ENCODE data around the gene VSIG8.
"Not testable (repeated sequence)": the region's sequence is repeated elsewhere in the genome, so short reads cannot be mapped to it uniquely, and the experiment has no call there.

VSIG8 gene, protein sequence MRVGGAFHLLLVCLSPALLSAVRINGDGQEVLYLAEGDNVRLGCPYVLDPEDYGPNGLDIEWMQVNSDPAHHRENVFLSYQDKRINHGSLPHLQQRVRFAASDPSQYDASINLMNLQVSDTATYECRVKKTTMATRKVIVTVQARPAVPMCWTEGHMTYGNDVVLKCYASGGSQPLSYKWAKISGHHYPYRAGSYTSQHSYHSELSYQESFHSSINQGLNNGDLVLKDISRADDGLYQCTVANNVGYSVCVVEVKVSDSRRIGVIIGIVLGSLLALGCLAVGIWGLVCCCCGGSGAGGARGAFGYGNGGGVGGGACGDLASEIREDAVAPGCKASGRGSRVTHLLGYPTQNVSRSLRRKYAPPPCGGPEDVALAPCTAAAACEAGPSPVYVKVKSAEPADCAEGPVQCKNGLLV

DNA sequence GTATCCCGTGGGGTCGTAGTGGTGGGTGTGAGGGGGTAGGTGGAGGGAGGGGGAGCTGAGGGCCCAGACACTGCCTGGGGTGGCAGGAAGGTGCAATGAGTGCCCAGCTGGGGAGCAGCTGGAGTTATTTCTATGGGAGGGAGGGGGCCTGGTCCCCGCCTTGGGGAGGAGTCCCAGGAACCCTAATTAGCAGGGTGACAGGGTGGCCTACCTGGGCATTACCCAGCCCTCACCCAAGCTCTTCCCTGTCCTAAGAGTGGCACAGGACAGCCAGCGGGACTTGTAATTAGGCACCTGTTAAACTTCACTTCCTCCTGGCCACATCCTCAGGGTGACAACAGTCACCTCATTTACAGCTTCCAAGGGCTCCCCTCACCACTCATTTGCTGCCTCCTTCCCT is at the start of gene VSIG8:
VSIG8 (minus strand) TSS at position 101 of the 400 bp plus-strand sequence. CDS start 136 bp downstream, outside the sequence.
- no peak for DNase-seq

DNA sequence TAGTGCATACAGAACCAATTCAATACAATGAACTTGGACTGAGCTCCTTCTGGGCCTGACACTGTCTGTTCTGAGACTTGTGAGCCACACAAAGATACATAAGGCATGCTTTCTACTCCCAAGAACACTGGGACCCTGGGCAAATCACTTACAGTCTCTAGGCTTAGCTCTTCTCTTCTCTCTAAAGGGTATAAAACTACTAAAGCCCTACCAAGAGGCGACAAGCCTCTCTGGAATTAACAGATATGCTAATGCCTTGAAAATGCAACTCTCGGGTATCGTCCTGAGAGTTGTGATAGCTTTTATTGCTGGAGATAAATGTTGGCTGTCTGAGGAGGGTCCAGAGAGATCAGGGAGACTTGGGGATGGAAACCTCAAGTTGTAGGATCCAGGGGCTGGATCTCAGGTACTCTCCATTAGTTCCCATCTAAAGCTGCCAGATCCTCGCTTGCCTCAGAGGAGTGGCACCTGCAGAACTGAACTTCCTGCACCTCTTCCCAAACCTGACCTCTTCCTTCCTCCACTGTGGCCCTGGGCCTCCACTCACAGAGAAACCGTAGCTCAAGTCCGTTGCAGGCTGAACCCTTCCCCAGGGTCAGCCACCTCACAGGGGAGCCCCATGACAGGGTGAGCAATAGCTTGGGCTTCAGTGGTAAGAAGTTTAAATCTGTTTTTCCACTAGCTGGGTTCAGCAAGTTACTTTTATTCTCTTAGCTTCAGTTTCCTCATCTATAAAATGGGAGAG is 49.0 kb upstream of the VSIG8 start:
- no peak for DNase-seq

DNA sequence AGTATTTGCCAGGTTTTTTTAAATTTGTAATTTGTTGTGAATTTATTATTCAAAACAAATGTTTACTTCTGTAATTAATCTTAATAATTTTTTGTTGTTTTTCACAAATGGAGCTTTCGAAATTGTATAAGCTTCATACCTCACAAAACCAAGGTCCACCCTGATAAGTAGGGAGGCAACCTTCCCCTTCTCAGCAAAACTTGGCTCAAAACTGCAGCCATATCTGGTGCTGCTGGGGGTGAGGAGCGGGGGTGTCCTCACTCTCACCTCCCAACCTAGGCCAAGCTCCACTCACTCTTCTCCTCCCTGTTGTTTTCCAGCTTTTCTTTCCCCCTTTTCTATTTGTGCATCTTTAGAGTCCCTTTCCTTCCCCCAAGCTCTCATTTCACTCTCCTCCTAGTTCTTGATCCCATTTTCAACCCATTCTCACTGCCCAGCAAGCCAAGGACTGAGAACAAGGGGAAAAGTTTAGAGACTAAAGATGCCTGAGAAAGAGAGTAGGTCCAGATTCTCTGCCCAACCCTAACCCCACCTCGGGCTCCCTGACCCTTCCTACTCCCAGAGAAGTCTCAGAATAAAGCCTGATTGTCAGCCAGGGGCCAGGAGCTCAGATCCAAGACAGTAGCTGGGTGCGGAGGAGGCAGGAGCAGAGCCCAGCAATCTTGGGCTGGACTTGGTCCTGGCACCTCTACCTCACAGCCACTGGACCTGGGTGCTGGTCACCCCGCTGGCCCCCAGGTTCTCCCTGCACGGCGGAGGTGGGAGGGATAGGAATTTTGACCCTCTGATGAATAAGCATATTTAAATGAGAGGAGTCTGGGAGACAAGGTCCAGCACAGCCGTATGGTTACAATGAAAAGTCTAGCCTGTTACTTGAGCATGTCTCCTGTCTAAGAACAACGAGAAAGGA is 45.8 kb upstream of the VSIG8 start:
- no peak for DNase-seq

DNA sequence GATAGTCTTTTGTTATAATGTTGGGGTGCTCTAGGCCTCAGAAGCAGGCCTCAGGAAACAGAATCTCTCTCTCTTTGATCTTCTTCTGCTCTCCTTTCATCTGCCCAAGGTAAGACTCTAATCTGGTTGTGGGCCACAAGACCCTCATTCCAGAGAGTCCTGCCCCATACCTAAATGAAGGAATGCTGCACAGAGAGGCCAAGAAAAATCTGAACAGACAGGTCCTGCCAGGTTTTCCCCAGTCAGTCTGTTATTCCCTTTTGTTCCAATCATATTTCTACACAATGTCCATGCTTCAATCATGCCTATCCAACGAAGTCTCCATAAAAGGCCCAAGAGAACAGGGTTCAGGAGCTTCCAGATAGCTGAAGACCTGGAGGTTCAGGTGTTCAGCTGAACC is 44.5 kb upstream of the VSIG8 start:
- no peak for DNase-seq

DNA sequence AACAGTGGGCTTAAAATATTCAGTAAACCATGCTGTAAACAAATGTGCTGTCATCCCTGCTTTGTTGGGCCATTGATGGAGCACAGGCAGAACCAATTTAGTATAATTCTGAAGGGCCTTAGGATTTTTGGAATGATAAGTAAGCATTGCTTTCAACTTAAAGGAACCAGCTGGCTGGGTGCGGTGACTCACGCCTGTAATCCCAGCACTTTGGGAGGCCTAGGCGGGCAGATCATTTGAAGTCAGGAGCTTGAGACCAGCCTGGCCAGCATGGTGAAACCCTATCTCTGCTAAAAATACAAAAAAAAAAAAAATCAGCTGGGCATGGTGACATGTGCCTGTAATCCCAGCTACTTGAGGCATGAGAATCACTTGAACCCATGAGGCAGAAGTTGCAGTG is 41.6 kb upstream of the VSIG8 start:
- DNase-seq = not testable (repeated sequence)

DNA sequence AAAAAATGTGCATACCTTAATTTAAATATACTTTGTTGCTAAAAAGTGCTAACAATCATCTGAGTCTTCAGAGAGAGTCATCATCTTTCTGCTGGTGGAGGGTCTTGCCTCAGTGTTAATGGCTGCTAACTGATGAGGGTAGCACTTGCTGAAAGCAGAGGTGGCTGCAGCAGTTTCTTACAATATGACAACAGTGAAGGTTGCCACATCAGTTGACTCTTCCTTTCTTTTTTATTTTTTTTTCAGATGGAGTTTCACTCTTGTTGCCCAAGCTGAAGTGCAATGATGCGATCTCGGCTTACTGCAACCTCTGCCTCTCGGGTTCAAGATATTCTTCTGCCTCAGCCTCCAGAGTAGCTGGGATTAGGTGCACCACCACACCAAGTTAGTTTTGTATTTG is 40.1 kb upstream of the VSIG8 start:
- DNase-seq = no peak

DNA sequence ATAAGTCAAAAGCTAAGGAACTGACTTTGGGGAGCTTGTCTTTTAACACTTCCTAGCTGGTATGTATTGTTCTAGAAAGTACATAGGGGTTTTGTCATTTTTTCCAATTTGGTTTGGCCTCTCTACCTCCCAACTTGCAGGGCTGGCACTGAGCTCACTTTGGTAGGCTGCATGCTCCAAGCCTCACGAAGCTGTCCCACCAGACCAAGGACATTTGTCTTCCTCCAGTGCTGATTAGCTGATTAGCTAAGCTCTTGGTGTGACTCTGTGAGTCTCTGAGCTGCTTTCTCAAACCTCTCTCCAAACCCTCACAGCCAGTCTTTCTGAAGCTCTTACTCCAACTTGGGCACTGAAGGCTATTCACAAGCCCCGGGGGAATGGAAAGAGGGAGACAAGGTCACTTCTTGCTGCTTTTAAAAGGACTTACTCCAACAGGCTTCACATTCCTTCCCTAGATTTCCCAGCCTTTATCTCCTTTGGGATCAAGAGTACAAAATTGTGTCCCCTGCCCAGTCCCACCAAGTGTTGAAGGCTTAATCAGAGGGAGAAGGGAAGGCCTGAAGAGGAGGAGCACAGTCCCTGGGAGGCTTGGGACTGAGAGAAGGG is 38.4 kb upstream of the VSIG8 start:
- DNase-seq = peak; percentile 50

DNA sequence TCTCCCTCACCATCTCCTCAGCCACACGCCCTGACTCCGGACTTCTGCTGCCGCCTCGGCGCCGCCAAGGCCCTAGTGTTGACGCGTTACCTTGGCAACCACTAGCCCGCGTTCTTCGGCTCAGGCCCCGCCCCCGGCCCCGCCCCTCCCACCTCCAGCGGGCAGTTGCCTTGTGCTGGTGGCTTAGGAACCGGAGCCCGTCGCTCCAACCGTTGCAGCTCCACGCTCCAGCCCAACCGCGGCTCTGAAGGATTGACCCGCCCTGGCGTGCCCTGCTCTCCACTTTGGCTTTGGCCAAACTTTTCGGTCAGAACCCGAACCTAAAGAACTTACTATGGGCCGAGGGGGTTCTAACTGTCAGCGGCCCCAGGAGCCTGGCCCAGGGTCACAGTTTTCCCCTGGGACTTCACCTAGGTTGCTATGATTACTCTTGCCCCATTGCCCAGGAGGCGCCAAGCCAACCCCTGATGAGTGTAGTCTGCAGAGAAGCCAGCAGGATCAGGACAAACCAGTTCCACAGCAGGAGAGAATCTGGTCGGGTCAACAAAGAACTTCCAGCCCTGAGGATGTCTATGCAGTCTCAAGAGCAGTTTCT is 37.7 kb upstream of the VSIG8 start, which contains the start of gene CFAP45:
CFAP45 (minus strand) TSS at position 80 of the 595 bp plus-strand sequence; CDS start at position 13, 67 bp downstream.
- DNase-seq = peak; percentile 96

DNA sequence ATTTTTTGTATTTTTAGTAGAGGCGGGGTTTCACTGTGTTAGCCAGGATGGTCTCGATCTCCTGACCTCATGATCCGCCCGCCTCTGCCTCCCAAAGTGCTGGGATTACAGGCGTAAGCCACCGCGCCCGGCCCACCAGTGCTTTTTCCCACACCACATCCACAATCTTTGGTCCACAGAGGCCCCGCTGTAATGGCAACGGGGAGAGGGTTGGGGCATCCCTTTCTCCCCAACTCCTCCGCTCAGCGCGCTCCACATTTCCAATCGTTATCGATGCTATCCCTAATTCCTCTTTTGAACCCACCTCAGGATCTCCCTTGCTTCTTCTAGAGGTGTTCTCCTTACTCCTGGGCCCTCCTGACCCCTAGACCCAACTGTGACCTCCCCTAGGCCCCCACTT is 37.2 kb upstream of the VSIG8 start:
- not testable (repeated sequence) for DNase-seq

DNA sequence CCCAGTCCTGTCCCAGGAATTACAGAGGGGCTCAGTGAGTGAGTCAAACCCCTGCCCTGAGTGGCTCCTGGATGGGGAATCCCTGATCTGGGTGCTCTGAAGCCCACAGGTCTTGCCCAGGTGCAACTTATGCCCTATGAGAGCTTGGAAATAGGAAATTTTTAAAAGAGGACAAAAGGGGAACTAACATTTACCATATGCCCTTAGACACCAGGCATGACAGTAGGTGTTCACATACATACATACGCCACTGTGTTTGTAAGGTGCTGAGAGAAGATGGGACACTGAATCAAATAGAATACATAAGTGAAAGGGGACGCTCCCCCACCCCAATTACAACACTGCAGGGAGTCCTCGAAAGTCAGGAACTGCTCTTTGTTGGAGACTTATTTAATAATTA is 36.1 kb upstream of the VSIG8 start:
- DNase-seq = no peak

DNA sequence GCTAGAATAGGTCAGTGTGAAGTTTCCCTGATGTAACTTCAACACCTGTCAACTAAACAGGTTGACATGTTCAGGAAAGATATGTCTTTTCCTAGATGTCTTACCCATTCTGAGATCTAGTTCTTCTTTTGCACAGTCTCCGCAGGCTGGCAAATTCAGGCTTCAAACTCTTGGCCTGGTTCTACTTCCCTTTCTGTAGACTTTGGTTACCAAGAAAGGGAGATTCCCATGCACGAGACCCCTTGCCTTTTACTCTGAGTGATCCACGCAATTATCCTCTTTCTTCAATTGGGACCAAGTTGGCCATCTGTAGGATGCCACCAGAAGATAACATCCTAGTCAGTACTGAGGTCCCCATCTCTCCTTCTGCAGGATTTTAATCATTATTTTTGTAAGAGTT is 35.5 kb upstream of the VSIG8 start:
- no peak for DNase-seq

DNA sequence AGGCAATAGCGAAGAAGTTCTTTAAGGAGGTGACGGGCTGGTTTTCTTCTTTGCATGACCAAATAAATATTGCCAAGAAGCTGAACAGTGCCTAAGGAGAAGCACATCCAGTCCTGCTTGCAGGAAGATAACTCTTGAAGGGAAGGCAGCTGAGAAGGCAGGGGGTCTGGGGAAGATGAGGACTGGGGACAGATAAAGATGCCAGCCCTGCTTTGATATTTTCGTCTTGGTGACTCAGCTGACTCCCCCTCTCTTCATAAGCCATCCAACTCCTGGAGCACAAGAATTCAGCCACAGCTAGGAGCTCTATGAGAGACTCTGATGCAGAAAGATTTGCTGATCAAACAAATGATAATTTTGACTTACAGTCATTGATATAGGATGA is 34.1 kb upstream of the VSIG8 start:
- DNase-seq = no peak

DNA sequence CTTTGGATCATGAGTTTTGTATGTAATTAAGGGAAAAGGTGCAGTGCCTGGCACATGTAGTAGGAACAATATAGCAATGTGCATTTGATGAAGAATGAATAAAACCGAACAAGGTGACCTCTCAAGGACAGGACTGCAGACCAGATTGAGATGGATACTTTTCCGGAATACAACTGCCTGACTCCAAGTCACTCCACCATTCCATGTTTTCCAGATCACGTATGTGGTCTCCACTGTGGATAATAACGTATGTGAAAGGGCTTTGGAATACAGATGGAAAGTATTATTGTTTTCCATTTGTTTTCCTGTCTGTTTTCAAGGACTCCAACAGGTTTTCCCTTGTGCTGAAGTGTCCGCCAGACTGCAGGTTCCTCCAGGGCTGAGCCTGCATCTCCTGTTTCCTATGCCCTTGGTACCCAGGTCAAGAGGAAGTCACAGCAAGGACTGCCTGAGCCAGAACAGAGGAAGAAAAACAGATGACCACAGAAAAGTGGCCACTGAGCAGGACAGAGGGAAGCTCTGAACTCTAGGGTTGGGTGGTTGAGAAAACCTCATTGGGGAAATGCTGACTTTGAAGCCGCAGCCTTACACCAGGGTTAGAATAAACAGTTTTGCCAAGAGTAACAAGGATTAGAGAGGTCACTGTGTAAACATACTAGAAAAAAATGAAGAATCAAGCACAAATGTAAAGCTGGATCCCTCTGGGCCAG is 33.5 kb upstream of the VSIG8 start:
- DNase-seq = no peak

DNA sequence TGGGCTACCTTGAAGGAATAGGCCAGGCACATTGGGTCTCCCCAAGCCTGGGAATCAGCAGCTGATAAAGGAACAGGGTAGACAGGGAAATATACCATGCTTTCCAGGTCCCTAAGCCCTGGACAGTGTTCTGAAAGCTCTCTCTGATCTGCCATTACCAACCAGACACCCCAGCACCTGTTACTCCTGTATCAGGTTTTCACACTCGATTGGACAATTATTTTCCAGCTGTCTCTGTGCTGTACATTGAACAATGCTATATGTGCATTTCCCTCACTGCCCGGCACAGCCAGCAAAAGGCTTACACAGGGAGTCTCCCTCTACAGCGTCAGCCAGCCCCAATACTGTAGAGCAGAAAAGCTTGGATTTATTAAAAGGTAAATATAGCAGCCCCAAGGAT is 32.8 kb upstream of the VSIG8 start:
- no peak for DNase-seq

DNA sequence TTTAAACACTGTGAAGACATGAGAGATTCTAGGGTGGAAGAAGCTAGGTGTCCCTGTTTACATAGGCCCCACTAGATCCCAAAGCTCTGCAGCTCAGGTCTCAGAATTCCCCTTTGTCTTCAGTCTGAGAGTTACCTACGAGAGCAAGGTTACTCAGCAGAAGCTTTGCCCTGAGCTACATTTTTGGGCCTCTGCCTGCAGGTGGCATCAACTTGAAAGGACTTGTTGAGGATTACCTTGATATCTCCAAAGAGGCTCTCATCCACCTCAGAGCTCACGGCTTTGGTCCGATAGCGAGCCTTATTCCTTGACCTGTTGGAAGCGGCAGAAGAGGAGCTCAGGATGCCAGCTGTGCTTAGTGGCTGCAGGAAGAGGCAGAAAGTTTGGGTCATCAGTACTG is 30.5 kb upstream of the VSIG8 start:
- DNase-seq = peak; percentile 14

DNA sequence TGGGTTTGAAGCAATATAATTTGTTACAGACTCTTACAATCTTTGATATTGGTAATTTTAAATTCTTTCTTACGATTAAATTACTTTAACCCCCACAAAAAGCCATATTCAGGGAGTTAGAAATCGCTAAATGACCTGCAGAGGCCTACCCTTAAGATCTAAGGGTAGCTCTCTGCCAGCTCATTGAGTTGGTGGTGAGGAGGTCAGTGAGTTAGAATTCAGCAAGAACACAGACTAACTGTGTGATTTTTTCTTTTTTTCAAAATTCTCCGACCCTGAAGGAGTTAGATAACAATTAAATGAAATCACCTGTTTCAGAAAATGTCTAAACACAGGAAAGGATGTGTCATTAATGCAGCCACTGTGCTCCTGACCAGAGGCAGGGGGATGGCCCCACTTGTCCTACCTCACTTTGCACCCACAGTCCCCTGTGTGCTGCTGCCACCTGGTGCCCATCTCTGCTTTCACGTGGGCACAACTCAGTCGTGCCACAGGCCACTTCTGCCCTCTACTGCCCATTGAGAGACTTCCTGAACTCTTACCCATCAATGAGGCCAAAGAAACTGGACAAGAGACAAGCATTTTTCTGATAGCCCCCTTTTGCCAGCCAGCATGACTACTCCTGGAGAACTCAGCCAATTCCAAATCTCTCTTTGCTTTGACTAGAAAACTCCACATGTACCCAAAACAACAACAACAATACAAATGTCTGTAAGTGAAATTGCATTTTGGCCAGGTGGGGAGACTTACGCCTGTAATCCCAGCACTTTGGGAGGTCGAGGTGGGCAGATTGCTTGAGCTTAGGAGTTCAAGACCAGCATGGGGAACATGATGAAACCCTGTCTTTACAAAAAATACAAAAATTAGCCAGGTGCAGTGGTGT is 29.1 kb upstream of the VSIG8 start:
- peak; percentile 92 for DNase-seq

DNA sequence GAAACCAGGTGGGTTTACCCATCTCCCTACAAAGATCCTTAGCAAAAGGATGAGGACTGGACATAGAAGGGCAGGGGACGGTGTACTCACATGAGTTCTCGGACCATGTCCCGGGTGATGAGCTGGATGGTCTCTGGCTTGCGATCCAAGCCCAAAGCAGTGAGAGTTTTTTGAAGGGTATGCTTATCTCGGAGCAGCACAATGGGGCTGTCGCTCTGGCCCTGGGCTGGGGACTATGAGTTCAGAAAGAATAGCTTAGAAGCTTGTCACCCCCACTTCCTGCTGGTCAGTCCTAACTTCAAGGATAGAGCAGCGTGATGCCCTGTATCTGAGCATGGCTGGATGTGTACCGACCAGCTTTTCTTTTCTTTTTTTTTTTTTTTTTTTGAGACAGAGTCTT is 27.9 kb upstream of the VSIG8 start:
- DNase-seq = no peak

DNA sequence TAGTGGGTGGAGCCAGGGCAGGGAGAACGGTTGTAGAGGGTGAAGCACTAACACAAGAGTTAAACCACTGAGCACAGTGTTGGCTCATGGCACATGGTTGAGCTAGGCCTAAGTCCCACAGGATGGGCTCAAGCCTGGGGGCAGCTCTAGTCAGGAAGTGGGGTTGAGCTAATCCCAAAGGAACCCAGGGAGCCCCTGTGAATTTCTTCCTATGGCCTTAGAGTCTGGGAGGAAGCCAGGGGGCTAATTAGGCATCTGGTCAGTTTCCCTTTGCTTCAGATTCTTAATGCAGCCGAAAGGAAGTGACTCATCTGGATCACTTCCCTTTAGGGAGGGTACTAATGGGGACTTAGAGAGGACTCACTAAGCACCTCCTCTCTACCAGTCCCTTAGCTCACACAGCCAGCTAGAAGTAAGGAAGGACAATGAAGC is 27.4 kb upstream of the VSIG8 start:
- DNase-seq = peak; percentile 45

DNA sequence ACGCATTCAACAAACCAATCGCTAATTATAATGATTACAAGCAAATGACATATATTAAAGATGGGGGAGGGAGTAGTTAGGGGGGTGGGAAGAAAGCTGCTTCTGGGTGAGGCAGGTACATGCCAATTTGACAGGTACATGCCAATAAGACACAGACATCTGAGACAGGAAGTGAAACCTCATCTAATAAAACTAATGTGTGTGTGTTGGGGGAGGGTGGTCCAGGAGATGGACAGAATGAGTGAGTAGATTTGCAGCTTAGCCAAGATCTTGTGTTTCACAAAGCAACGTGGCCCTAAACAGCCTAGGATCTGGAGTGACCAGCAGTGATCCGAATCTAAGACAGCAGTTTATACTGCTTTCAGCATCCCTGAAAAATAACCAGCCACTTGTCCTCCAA is 26.7 kb upstream of the VSIG8 start:
- DNase-seq = no peak

DNA sequence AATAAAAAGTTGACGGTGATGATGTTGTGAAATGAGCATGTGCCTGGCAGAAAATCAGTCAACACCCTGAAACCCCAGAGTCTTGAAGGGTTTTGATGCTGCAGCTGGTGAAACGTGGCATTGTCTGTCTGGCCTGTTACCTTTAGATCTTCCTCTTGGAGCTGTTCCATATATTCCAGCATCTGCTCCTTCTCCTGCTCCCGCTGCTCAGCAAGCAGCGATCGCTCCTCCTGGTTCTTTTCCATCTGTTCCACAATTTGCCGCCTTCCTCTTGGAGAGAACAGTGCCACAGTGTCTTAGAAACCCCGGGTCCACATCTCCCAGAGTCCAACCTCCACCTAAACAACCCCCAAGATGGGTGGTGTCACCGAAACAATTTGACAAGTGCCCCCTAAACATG is 21.8 kb upstream of the VSIG8 start:
- DNase-seq = no peak

DNA sequence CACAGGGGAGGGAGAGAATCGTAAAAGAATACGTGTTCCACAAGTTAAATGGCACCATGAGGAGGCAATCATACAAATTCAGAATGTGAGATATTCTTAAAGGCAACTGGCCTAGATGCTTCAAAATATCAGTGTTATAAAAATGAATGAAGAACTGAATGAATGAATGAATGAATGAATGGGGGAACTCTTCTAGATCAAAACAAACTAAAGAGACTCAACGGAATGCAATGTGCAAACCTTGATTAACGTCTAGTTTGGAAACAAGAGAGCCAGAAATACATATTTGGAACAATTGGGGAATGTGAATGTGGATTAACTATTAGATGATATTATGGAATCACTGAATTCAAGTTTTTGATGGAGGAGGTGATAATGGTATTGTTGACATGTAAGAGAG is 20.7 kb upstream of the VSIG8 start:
- no peak for DNase-seq
